GM10847 (cell line): Measurements from ENCODE around the gene CORIN.

Experiments
- POLR2A ChIP-seq: IDR thresholded peaks from 2 replicates; pipeline ENCODE4 v1.6.1; 2011; ENCODE audit not compliant: insufficient read length; ENCODE audit errors: extremely low read depth

The CORIN gene

DNA sequence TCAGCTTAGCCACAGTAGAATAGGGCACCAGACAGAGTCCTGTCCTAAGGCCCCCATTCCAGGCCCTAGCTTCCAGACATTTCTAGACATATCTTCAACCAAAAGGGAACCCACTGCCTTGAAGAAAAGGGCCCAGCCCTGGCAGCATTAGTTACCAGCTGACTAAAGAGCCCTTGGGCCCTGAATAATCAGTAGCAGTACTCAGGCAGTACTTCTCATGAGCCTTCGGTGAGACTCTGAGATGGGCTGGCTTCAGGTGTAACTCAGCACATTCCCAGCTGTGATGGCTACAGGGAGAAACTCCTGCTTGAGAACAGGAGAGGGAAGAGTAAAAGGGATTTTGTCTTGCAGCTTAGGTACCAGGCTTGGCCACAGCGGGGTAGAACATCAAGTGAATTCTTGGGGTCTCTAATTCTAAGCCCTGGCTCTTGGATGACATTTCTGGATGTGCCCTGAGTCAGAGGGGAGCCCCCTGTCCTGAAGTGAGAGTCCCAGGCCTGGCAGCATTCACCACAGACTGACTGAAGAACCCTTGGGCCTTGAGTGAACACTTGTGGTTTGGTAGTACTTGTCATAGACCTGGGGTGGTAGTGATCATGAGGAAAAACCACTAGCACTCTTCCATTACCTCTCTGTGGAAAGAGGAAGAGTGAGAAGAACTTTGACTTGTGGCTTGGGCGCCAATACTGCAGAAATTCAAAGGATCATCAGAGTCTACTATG is 182.7 kb downstream of the CORIN start:
- no peak for TF ChIP-seq POLR2A

DNA sequence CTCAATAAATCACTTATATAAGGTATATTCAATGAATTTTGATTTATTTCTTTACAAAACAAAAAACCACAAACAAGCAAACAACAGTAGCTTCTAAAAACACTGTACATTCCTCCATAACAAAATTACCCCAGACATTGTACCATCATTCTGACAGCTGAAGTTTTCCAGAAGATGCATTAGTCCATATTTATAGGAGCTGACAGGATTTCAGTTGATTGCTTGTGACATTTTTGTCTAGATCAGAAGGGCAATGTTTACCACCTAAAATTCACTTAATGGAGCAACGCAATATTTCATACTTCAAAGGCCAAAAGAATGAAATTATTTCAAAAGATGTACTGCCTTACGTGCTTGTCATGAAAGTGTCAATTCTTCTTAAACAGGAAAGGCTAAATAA is 185.8 kb downstream of the CORIN start:
- no peak for TF ChIP-seq POLR2A

DNA sequence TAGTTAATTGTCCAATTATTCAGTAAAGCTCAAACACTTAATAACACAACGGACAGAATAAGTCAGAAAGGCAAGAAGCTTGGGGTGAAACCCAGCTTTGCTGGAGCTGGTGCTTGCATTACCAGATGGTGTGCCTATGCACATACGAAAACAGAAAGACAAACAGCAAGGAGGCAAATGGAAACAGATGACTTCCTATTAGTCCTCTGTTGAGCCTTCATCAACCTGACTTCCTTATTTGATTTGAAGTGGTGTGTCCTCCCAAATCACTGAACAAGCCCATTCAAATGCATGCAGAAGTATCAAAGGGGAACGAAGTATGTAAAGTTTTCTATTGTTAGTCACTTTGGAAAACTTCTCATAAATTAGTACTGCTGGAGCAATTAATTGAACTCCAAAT is 186.6 kb downstream of the CORIN start:
- TF ChIP-seq POLR2A = no peak

DNA sequence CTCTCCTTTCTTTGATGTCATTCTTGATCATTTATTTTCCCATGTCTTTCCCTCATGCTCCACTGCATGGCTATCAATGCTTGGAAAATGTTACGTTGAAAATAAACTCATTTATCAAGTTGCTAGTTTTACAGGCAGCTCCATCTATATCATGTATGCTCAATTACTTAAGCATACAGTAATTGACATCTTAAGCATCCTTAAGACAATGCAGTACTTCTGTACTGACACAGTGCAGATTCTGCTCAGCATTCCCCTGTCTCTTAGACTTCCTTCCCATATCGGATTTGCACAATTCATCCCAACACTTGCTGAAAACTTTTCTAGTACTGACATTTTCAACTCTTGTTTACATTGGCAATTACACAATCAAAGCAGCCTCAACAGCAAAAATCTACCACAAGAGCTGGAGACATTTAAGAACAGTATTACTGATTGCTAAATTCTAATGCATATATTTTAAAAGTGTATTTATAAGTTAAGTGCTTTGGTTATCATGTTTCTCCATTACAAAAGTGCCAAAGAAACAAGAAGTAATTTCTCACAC is 187.2 kb downstream of the CORIN start:
- no peak for TF ChIP-seq POLR2A

DNA sequence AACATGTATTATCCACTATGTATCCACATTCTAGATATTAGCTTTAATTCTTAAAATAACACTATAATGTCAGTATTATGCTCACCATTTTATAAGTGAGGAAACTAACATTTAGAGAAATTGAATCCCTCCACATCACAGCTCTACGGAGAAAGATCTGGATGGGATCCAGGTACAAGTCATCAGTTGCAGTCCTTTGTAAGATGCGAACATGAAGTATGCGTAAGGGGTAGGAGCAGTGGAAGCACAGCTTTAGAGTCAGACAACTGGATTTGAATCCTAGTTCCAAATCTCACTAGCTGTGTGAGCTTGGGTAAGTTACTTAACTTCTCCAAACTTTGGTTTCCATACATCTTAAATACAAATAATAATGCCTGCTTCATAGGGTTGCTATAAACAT is 190.3 kb downstream of the CORIN start:
- TF ChIP-seq POLR2A = no peak

DNA sequence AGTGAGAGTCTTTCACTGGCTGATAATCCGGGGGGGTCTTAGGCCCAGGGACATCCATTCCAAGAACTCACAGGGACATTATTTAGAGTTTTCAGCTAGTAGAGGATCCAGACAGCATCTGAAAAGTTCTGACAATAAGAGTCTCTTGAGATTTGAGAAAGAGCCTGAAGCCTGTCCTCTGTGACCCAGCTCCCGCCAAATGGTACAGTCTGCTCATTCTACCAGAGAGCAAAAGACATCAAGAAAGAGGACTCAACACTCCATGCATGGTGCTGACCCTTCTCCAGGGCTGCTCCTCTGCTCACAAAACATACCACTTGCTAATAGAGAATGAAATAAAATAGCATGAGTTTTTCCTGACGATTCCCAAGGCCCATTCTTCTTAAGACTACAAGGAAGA is 190.8 kb downstream of the CORIN start:
- no peak for TF ChIP-seq POLR2A

DNA sequence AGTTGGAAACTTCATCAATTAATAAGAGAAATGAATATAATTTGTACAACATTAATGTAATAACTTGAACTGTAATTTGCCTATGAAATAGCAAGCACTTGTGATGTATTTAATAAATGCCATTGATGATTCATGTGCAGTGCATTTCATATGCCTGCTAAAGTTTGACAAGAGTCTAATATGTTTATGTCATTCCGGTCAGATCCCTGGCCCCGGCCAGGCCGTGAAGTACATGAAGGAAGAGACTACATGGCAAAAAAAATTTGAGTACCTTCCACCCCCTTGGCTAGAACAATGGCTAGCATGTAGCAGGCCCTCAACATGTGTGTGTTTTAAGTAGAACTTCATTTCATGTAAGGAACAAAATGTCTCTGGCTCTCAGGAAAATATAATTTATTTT is 191.5 kb downstream of the CORIN start:
- no peak for TF ChIP-seq POLR2A

DNA sequence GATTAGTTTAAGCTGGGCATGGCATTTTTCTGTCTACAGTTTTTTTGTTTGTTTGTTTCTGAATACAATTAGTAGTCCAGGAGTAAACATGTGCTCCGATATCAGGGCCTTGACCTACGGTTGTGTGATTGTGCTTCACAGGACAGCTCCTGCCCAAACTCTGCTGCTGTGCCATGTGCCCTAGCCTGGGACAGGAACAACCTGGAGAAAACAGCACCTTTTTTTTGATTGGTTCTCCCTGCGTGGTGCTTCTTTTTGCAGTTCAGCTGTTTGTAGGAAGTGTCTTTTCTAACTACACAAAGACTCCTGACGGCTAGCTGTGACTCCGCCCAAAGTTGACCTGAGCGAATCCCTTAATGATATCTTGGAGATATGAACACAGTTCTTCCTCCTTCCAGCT is 194.0 kb downstream of the CORIN start:
- no peak for TF ChIP-seq POLR2A

DNA sequence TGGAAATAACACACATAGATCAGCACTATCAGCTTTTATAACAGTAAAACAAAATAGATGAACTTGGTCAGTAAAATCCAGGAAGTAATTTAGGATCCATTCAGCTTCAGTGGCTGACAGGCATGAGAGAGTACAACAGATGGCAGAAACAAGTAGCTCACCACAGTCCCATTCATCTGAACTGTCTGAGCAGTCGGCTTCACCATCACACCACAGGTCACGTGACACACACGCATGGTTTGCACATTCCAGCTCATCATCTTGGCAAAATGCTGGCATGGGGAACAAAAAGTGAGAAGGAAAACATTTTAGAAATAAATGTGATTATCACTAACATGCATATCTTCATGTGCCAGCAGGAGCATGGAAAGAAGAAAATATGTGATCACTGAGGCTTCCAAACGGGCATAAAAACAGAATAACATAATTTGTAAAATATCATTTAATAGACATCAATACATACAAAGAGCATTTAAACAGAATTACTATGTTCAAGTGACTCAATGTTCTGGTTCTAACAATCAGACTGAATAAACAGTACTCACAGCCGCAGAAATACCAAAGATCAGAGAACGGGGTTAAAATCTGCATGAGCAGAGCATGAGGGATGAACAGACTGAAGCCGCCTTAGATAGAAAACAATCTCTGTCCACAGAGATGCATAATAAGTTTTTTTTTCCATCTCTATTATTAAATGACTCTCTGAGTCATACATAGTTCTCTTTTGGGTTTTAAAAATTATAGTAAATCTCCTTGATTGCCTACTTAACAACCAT is 194.7 kb downstream of the CORIN start:
- TF ChIP-seq POLR2A = no peak

DNA sequence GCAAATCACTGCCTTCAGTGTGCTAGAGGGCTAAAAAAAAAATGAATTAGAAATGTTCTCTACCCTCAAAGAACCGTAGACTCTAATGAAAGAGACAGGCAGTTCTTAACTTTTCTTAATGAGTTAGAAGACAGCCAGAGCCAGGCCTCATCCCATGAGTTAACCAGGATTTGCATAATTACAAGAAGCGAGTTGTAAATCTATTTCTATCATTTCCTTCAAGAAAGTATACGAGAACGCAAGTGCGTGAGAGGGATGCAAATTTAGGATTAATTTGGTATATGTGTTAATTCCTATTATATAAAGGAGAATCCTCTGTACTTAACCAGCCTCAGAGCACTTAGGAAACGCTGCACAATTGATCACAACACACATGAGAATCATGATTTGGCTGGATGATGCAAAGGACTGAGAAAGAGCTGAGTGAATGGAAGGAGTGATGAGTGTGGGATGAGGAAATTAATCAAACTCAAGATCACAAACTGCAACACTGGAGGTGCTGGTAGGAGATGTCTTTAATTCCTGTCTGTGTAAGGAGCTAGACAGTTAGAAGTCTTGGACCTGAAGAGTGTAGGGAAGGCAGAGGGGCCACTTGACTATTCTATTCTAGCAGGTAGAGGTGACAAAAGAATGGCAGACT is 195.6 kb downstream of the CORIN start:
- TF ChIP-seq POLR2A = no peak

DNA sequence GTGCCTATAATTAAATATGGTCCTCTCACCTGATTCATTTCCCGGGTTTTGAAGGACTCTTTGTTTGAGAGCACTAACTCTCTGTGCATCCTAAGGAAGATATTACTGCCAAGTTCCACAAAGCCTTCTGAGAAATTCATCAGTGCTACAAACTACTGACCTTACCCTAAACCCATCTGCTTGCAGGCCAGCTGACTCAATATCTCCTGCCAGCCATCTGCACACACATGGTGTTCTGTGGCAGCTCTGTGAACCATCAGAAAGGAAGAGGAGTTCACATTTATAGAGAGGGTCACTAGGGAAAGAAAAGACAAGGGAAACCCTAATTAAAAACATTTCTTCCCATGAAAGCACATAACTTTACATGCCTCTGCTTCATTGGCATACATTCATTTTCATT is 196.1 kb downstream of the CORIN start:
- TF ChIP-seq POLR2A = no peak

DNA sequence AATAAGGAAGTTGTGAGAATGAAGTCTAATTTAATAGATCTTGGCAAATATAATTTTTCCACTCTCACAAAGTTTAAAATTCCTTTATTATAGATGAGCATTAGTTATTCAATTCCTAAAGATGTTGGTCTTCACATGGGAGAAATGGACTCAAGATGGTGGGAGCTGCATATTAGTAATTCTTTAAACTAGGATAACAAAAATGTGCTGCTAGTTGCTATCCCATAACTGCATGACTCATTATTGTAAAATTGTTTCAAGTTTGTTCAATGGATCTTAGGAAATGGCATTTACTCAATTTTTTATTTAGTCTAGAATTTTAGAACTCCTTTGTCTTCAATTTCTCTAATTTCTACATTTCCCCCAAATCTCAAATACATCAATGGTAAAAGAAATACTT is 197.0 kb downstream of the CORIN start:
- TF ChIP-seq POLR2A = no peak

DNA sequence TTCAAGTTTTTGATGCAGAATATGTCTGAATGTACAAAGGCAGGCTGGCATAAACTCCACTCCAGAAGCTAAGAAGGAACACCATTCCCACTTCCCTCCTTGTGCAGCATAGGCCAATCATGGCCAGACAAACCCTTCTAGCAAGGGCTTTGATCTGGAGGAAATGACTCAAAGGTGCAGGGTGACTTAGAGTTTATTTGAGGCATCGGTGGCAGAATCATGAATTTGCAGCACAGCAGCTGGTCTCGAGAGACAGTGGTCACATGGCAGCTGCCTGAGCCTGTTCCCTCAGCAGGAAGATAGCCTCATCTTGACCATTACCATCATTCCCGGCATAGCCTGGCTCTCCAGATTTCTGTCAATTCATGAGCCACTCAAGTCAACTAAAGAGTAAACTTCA is 198.3 kb downstream of the CORIN start:
- TF ChIP-seq POLR2A = no peak

DNA sequence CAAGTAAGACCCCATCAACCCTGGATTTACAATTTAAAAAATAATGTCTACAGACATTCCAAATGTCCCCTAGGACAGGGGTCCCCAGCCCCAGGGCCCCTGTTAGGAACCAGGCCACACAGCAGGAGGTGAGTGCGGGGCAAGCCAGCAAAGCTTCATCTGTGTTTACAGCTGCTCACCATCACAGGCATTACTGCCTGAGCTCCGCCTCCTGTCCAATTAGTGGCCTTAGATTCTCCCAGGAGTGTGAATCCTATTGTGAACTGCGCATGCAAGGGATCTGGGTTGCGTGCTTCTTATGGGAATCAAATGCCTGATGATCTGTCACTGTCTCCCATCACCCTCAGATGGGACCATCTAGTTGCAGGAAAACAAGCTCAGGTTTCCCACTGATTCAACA is 206.7 kb downstream of the CORIN start:
- TF ChIP-seq POLR2A = no peak

DNA sequence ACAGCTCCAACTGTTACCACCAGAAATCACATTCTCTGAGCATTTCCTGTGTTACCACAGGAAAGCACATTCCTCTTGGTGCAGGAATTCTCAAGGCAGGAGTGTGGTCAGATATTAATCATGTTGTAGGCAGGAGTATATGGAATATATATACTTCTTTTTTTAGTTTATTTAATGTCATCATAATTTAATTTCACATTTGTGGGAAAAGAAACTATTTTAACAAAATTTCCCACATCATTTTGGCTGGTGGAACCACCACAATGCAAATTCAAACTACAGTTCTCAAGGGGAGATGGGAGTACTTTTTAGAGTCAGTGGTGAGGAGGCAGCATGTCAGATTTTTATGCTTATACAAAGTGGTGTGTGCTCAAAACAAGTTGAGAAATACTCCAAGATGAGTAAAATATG is 213.8 kb downstream of the CORIN start:
- TF ChIP-seq POLR2A = no peak

DNA sequence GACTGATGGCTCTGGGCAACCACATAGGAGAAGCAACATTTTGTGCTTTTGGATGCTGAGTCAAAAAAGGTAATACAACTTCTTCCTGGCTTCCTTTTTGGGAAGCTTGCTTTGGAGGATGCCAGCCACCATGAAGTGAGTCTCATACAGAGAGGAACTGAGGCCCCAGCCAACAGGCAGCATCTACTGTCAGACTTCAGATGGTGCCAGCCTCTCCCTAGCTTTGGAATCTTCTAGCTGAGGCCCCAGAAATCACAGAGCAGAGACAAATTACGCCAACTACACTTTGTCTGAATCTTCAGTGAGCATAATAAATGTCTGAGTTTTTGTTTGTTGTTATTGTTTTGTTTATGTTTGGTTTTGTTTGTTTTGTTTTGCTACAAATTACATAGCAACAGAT is 216.7 kb downstream of the CORIN start:
- no peak for TF ChIP-seq POLR2A
